ENCODE data around the gene PRSS56.

The PRSS56 gene

GRCh38 chr2:232519581-232520438 lies at the start of gene PRSS56:
Gene PRSS56, plus strand, starts transcription at chr2:232520388. Its CDS starts 211 bp downstream, at chr2:232520599.
- DNase-seq, result no peak

- peak; percentile 25 to 30 for DNase-seq
Observed at GRCh38 chr2:232473467-232473890, 46.7 kb upstream of the PRSS56 start.

GRCh38 chr2:232476045-232476444 lies 44.1 kb upstream of the PRSS56 start:
- no peak for DNase-seq

GRCh38 chr2:232476791-232477190 lies 43.4 kb upstream of the PRSS56 start:
- no peak for DNase-seq

GRCh38 chr2:232477751-232478510 lies 42.3 kb upstream of the PRSS56 start:
- DNase-seq, result no peak

GRCh38 chr2:232478571-232479340 lies 41.4 kb upstream of the PRSS56 start:
- no peak for DNase-seq

- DNase-seq, result no peak
Observed at GRCh38 chr2:232479341-232480200, 40.6 kb upstream of the PRSS56 start.

- DNase-seq, result no peak
Observed at GRCh38 chr2:232480201-232481190, 39.7 kb upstream of the PRSS56 start.

GRCh38 chr2:232481322-232482140 lies 38.7 kb upstream of the PRSS56 start:
- no peak for DNase-seq

- DNase-seq, result no peak
Observed at GRCh38 chr2:232482301-232483238, 37.6 kb upstream of the PRSS56 start.

GRCh38 chr2:232483311-232483922 lies 36.8 kb upstream of the PRSS56 start:
- no peak for DNase-seq

GRCh38 chr2:232483923-232484627 lies 36.1 kb upstream of the PRSS56 start:
- no peak for DNase-seq

- DNase-seq, result no peak
Observed at GRCh38 chr2:232484628-232485347, 35.4 kb upstream of the PRSS56 start.

GRCh38 chr2:232485348-232485756 lies 34.8 kb upstream of the PRSS56 start:
- DNase-seq, result peak; percentile 4 to 44

- DNase-seq, result no peak
Observed at GRCh38 chr2:232485757-232486557, 34.2 kb upstream of the PRSS56 start.

Measured in NCI-H2081 (cell line).